Trophoblast cell (in vitro differentiated cells and primary cell): ENCODE measurements around the gene HCN1.
"Not testable (repeated sequence)": the region's sequence is repeated elsewhere in the genome, so short reads cannot be mapped to it uniquely, and the experiment has no call there.

Experiments used
- DNase-seq, 2 donors: peaks; one replicate each; pipeline ENCODE4 v3.0.0-alpha.2; 2016
- H2AFZ ChIP-seq: 2 replicates; pipeline ENCODE4 v1.6.1; 2013; ENCODE audit warnings: low read length, moderate library complexity, mild to moderate bottlenecking; ENCODE audit not compliant: insufficient read depth, poor library complexity
- H2AK5ac ChIP-seq: 2 replicates; pipeline ENCODE4 v1.6.1; 2013; ENCODE audit warnings: mild to moderate bottlenecking, low read length
- H2BK120ac ChIP-seq: 2 replicates; pipeline ENCODE4 v1.6.1; 2013; ENCODE audit warnings: low read length, mild to moderate bottlenecking, moderate library complexity; ENCODE audit not compliant: insufficient read depth, poor library complexity
- H2BK12ac ChIP-seq: 2 replicates; pipeline ENCODE4 v1.6.1; 2013; ENCODE audit warnings: mild to moderate bottlenecking, low read length, moderate library complexity
- H2BK5ac ChIP-seq: 2 replicates; pipeline ENCODE4 v1.6.1; 2013; ENCODE audit warnings: low read length, low read depth, moderate library complexity, mild to moderate bottlenecking; ENCODE audit not compliant: poor library complexity
- H3K14ac ChIP-seq: 2 replicates; pipeline ENCODE4 v1.6.1; 2013; ENCODE audit warnings: mild to moderate bottlenecking, low read length
- H3K18ac ChIP-seq: 2 replicates; pipeline ENCODE4 v1.6.1; 2013; ENCODE audit warnings: mild to moderate bottlenecking, low read length
- H3K23ac ChIP-seq: 2 replicates; pipeline ENCODE4 v1.6.1; 2013; ENCODE audit warnings: low read length
- H3K27ac ChIP-seq: 2 replicates; pipeline ENCODE4 v1.5.1; 2013; ENCODE audit warnings: low read depth, mild to moderate bottlenecking, inconsistent platforms, low read length, moderate library complexity
- H3K27me3 ChIP-seq: 2 replicates; pipeline ENCODE4 v1.6.1; 2013; ENCODE audit warnings: inconsistent platforms, mild to moderate bottlenecking, low read length, moderate library complexity; ENCODE audit not compliant: insufficient read depth
- H3K36me3 ChIP-seq, 2 experiments: 1 replicate in 1 of 2; 2 replicates in 1 of 2; pipeline ENCODE4 v1.6.1; 2013; ENCODE audit warnings: low read length in 2 of 2, mild to moderate bottlenecking in 2 of 2, moderate library complexity in 1 of 2; ENCODE audit not compliant: insufficient read depth in 2 of 2, control insufficient read depth in 1 of 2
- H3K4ac ChIP-seq: 2 replicates; pipeline ENCODE4 v1.6.1; 2013; ENCODE audit warnings: low read depth, mild to moderate bottlenecking, low read length, moderate library complexity
- H3K4me1 ChIP-seq, 2 experiments: 1 replicate in 1 of 2; 2 replicates in 1 of 2; pipeline ENCODE4 v1.6.1; 2013; ENCODE audit warnings: low read length in 2 of 2, mild to moderate bottlenecking in 2 of 2, moderate library complexity in 1 of 2; ENCODE audit not compliant: insufficient read depth in 2 of 2, control insufficient read depth in 1 of 2
- H3K4me2 ChIP-seq: 2 replicates; pipeline ENCODE4 v1.6.1; 2013; ENCODE audit warnings: inconsistent platforms, mild to moderate bottlenecking, low read length, moderate library complexity
- H3K4me3 ChIP-seq: 2 replicates; pipeline ENCODE4 v1.5.1; 2013; ENCODE audit warnings: mild to moderate bottlenecking, low read depth, low read length, inconsistent platforms
- H3K79me1 ChIP-seq: one replicate; pipeline ENCODE4 v1.6.1; 2013; ENCODE audit warnings: low read length
- H3K79me2 ChIP-seq: 2 replicates; pipeline ENCODE4 v1.6.1; 2013; ENCODE audit warnings: low read length, mild to moderate bottlenecking; ENCODE audit not compliant: control insufficient read depth, insufficient read depth, poor library complexity
- H3K9ac ChIP-seq: 2 replicates; pipeline ENCODE4 v1.6.1; 2013; ENCODE audit warnings: mild to moderate bottlenecking, low read length
- H3K9me3 ChIP-seq: 2 replicates; pipeline ENCODE4 v1.6.1; 2013; ENCODE audit warnings: low read depth, mild to moderate bottlenecking, control low read depth, inconsistent platforms, low read length; ENCODE audit not compliant: insufficient read depth
- H4K12ac ChIP-seq: 2 replicates; pipeline ENCODE4 v1.6.1; 2013; ENCODE audit warnings: low read depth, mild to moderate bottlenecking, low read length, moderate library complexity
- H4K8ac ChIP-seq: 2 replicates; pipeline ENCODE4 v1.6.1; 2013; ENCODE audit warnings: low read depth, mild to moderate bottlenecking, low read length, moderate library complexity
- H4K91ac ChIP-seq: one replicate; pipeline ENCODE4 v1.6.1; 2013; ENCODE audit warnings: low read depth, mild to moderate bottlenecking, low read length, moderate library complexity
- WGBS: extraction: QIAGEN DNeasy Blood & Tissue Kit; methylation state at CpG from one replicate; pipeline ENCODE4 v1.1.7; 2013; ENCODE audit warnings: missing lambda C conversion rate; ENCODE audit not compliant: insufficient read length, insufficient coverage; ENCODE audit errors: extremely low coverage; 5-methylcytosine and 5-hydroxymethylcytosine counted together

Gene HCN1

GRCh38 chr5:45508135-45508534 lies 188.0 kb downstream of the HCN1 start:
- Histone ChIP-seq H3K9me3 (no peaks in the 10 kb centered on the region), H3K4me1 (no peaks in the 10 kb centered on the region), H2BK12ac (no peak overlapping the region), H3K9ac (no peak overlapping the region), H2AK5ac (no peak overlapping the region), H3K79me2 (no peaks in the 10 kb centered on the region), H3K4ac (no peak overlapping the region), H4K12ac (no peak overlapping the region), H3K27ac (no peak overlapping the region), H3K36me3 (no peaks in the 10 kb centered on the region), H2AFZ (no peak overlapping the region), H3K18ac (no peak overlapping the region), H3K14ac (no peak overlapping the region), H3K27me3 (no peaks in the 10 kb centered on the region), H4K8ac (no peak overlapping the region), H3K4me2 (no peak overlapping the region), H2BK5ac (no peak overlapping the region), H3K79me1 (no peaks in the 10 kb centered on the region), H2BK120ac (no peak overlapping the region), H3K23ac (no peak overlapping the region), H3K4me3 (no peak overlapping the region), H4K91ac (no peak overlapping the region)
- DNase-seq: no peak
- no CpG with 5 or more reads among the region's 1 CpG for WGBS

- Histone ChIP-seq H3K79me2 (no peaks in the 10 kb centered on the region), H3K4me1 (no peaks in the 10 kb centered on the region), H3K23ac (no peak overlapping the region), H4K91ac (no peak overlapping the region), H2BK5ac (no peak overlapping the region), H4K8ac (no peak overlapping the region), H2AK5ac (no peak overlapping the region), H3K14ac (no peak overlapping the region), H2BK120ac (no peak overlapping the region), H3K9ac (no peak overlapping the region), H3K79me1 (no peaks in the 10 kb centered on the region), H3K27me3 (no peaks in the 10 kb centered on the region), H3K18ac (no peak overlapping the region), H3K4me2 (no peak overlapping the region), H3K27ac (no peak overlapping the region), H3K4ac (no peak overlapping the region), H3K4me3 (no peak overlapping the region), H2AFZ (no peak overlapping the region), H3K36me3 (no peaks in the 10 kb centered on the region), H4K12ac (no peak overlapping the region), H3K9me3 (no peaks in the 10 kb centered on the region), H2BK12ac (no peak overlapping the region)
- no CpG with 5 or more reads among the region's 1 CpG for WGBS
- DNase-seq: no peak
Measured at GRCh38 chr5:45507178-45507577, 189.0 kb downstream of the HCN1 start.

GRCh38 chr5:45499006-45499405 lies 197.2 kb downstream of the HCN1 start:
- not testable (repeated sequence) for H2BK12ac ChIP-seq, H3K4me1 ChIP-seq, DNase-seq, H3K27me3 ChIP-seq, H2AFZ ChIP-seq, H4K12ac ChIP-seq, H3K23ac ChIP-seq, H3K9me3 ChIP-seq, H3K4ac ChIP-seq, H3K18ac ChIP-seq, H3K4me2 ChIP-seq, H2BK5ac ChIP-seq, H3K79me2 ChIP-seq, H2AK5ac ChIP-seq, H3K36me3 ChIP-seq, H3K9ac ChIP-seq, H3K4me3 ChIP-seq, H3K14ac ChIP-seq, H3K27ac ChIP-seq, H4K91ac ChIP-seq, H2BK120ac ChIP-seq, H4K8ac ChIP-seq, H3K79me1 ChIP-seq
- WGBS: no CpG with 5 or more reads among the region's 11 CpGs

DNA sequence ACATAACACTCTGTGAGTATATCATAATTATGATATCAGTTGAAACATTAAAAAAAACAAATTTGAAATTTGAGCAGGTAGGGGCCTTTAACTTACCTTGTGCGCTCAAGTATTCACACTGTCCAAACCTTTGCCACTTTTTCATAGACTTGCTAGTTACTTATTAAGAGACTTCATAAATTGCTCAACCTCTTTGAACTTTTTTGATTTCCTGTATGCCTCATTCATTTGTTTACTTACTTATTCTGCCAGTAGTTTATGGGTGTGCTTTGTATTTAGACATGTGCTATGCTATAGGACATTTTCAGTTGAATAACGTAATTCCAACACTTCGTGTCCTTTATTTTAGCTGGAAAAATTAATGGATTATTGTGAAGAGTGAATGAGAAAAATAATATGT lies 204.8 kb downstream of the HCN1 start:
- H3K14ac ChIP-seq: no peak overlapping the region
- no CpG with 5 or more reads among the region's 3 CpGs for WGBS

More for the DNA sequence above, 204.8 kb downstream of the HCN1 start:
- Histone ChIP-seq H3K4me1 (no peaks in the 10 kb centered on the region), H3K27ac (no peak overlapping the region), H4K8ac (no peak overlapping the region), H3K79me1 (no peaks in the 10 kb centered on the region), H2AFZ (no peak overlapping the region), H3K4me3 (no peak overlapping the region), H4K12ac (no peak overlapping the region), H3K18ac (no peak overlapping the region), H2BK5ac (no peak overlapping the region), H3K27me3 (no peaks in the 10 kb centered on the region), H2AK5ac (no peak overlapping the region), H2BK120ac (no peak overlapping the region), H3K9ac (no peak overlapping the region), H2BK12ac (no peak overlapping the region), H3K9me3 (no peaks in the 10 kb centered on the region), H3K4ac (no peak overlapping the region), H3K36me3 (no peaks in the 10 kb centered on the region), H4K91ac (no peak overlapping the region), H3K23ac (no peak overlapping the region), H3K79me2 (no peaks in the 10 kb centered on the region), H3K4me2 (no peak overlapping the region)
- DNase-seq: no peak
